H1 (cell line): ENCODE results near the gene SGCB. TPM values are rescaled to one million over a fixed set of nuclear protein-coding genes. Genes with fewer than 3 reads are reported as not detected.
A peak's percentile ranks its signal among the peaks of the same experiment; 100 is the strongest.

Experiments used
- CTCF ChIA-PET: fragments of 300-600 bp; sonication (Branson Sonifier 250); formaldehyde crosslinking; loops from one replicate; lab custom pipeline; 2021; ENCODE audit not compliant: partially characterized antibody; lab: Charles Lee
- POLR2A ChIA-PET: fragments of 300-600 bp; sonication (Branson Sonifier 250); formaldehyde crosslinking; loops from one replicate; lab custom pipeline; 2021; ENCODE audit warnings: inconsistent platforms; ENCODE audit not compliant: partially characterized antibody; lab: Charles Lee
- DNase-seq, 2 experiments: peaks; one replicate each; pipeline versions ENCODE4 v3.0.0 to v3.0.0-alpha.2; 2010 to 2022; ENCODE audit warnings: low spot score in 2 of 2, low read depth in 1 of 2, mixed read lengths in 1 of 2
- FAIRE-seq: peaks from 2 replicates; lab custom pipeline; 2011; peaks lifted over from hg19 to GRCh38; lab: Jason Lieb, UNC
- H2AFZ ChIP-seq: 2 replicates; pipeline ENCODE4 v1.8.1; 2012; ENCODE audit warnings: low read length, inconsistent platforms
- H2AK5ac ChIP-seq: 2 replicates; pipeline ENCODE4 v1.6.1; 2013; ENCODE audit warnings: low read depth, low read length
- H2BK120ac ChIP-seq: replicated peaks from 2 replicates; pipeline ENCODE3; 2013; ENCODE audit warnings: low read depth, low read length, inconsistent platforms
- H2BK12ac ChIP-seq: 2 replicates; pipeline ENCODE4 v1.6.1; 2013; ENCODE audit warnings: low read depth, low read length
- H2BK15ac ChIP-seq: 2 replicates; pipeline ENCODE4 v1.6.1; 2013; ENCODE audit warnings: low read length
- H2BK20ac ChIP-seq: 2 replicates; pipeline ENCODE4 v1.6.1; 2013; ENCODE audit warnings: low read length
- H2BK5ac ChIP-seq: 2 replicates; pipeline ENCODE4 v1.6.1; 2013; ENCODE audit warnings: low read depth, low read length
- H3K14ac ChIP-seq: 2 replicates; pipeline ENCODE4 v1.6.1; 2013; ENCODE audit warnings: inconsistent platforms; ENCODE audit not compliant: insufficient read length
- H3K18ac ChIP-seq: 2 replicates; pipeline ENCODE4 v1.6.1; 2013; ENCODE audit warnings: low read length; ENCODE audit errors: extremely low read depth
- H3K23ac ChIP-seq: 2 replicates; pipeline ENCODE4 v1.6.1; 2013; ENCODE audit warnings: inconsistent platforms; ENCODE audit not compliant: insufficient read length
- H3K23me2 ChIP-seq: 2 replicates; pipeline ENCODE4 v1.6.1; 2013; ENCODE audit warnings: low read depth, low read length
- H3K27ac ChIP-seq: 2 replicates; pipeline ENCODE4 v1.6.1; 2011; ENCODE audit warnings: low read depth, low read length, inconsistent platforms
- H3K27me3 ChIP-seq, 4 experiments: replicated peaks in 1 of 4; 1 replicate in 1 of 4; 2 replicates in 3 of 4; pipeline versions ENCODE4 v1.6.1 to v1.8.1; 2011 to 2013; ENCODE audit warnings: low read length in 3 of 4, mild to moderate bottlenecking in 3 of 4, inconsistent platforms in 2 of 4, mixed read lengths in 2 of 4, moderate library complexity in 1 of 4; ENCODE audit not compliant: control insufficient read depth in 3 of 4, insufficient read depth in 3 of 4; ENCODE audit errors: extremely low read depth in 1 of 4
- H3K36me3 ChIP-seq, 4 experiments: 2 replicates each; pipeline versions ENCODE4 v1.6.1 to v1.8.1; 2011 to 2013; ENCODE audit warnings: mild to moderate bottlenecking in 4 of 4, low read length in 3 of 4, moderate library complexity in 2 of 4, control low read depth in 1 of 4, inconsistent platforms in 1 of 4; ENCODE audit not compliant: insufficient read depth in 4 of 4, control insufficient read depth in 2 of 4
- H3K4ac ChIP-seq: replicated peaks from 2 replicates; pipeline ENCODE3; 2013; ENCODE audit warnings: low read length, low read depth, mixed read lengths, inconsistent platforms; ENCODE audit not compliant: insufficient read length
- H3K4me1 ChIP-seq, 4 experiments: replicated peaks in 1 of 4; 1 replicate in 1 of 4; 2 replicates in 3 of 4; pipeline versions ENCODE4 v1.6.1 to v1.8.1; 2011 to 2013; ENCODE audit warnings: low read length in 3 of 4, inconsistent platforms in 2 of 4, mixed read lengths in 1 of 4; ENCODE audit not compliant: insufficient read depth in 4 of 4, control insufficient read depth in 3 of 4
- H3K4me2 ChIP-seq, 2 experiments: 2 replicates each; pipeline versions ENCODE4 v1.6.1 to v1.8.1; 2011 to 2013; ENCODE audit warnings: low read depth in 2 of 2, low read length in 2 of 2, control low read depth in 1 of 2, inconsistent platforms in 1 of 2, mild to moderate bottlenecking in 1 of 2; ENCODE audit not compliant: insufficient read depth in 1 of 2
- H3K4me3 ChIP-seq, 4 experiments: fragments of 200-600, 300-600 bp in 1 of 4; sonication (generic), shearing (Covaris generic), sonication (Bioruptor Twin) in 1 of 4; 2 replicates each; pipeline versions ENCODE4 v1.5.1 to v1.8.1; 2011 to 2016; ENCODE audit warnings: low read length in 4 of 4, low read depth in 3 of 4, control low read depth in 2 of 4, inconsistent platforms in 2 of 4, mild to moderate bottlenecking in 2 of 4, mixed read lengths in 1 of 4, moderate library complexity in 1 of 4; ENCODE audit not compliant: insufficient read depth in 2 of 4; ENCODE audit errors: extremely low read depth in 1 of 4
- H3K56ac ChIP-seq: replicated peaks from 2 replicates; pipeline ENCODE3; 2013; ENCODE audit warnings: low read depth, mild to moderate bottlenecking, mixed read lengths, low read length, inconsistent platforms; ENCODE audit not compliant: insufficient read length
- H3K79me1 ChIP-seq: 2 replicates; pipeline ENCODE4 v1.6.1; 2013; ENCODE audit warnings: low read depth, low read length, control low read depth
- H3K79me2 ChIP-seq, 2 experiments: 2 replicates each; pipeline versions ENCODE4 v1.6.1 to v1.8.1; 2012 to 2013; ENCODE audit warnings: low read length in 2 of 2, mild to moderate bottlenecking in 2 of 2, inconsistent platforms in 1 of 2; ENCODE audit not compliant: insufficient read depth in 2 of 2, control insufficient read depth in 1 of 2
- H3K9ac ChIP-seq, 4 experiments: replicated peaks in 1 of 4; 1 replicate in 1 of 4; 2 replicates in 3 of 4; pipeline versions ENCODE4 v1.6.1 to v1.8.1; 2011 to 2013; ENCODE audit warnings: low read depth in 3 of 4, low read length in 3 of 4, control low read depth in 2 of 4, mild to moderate bottlenecking in 2 of 4, moderate library complexity in 2 of 4, inconsistent platforms in 1 of 4; ENCODE audit errors: extremely low read depth in 1 of 4
- H3K9me3 ChIP-seq, 2 experiments: 2 replicates each; pipeline versions ENCODE4 v1.6.1 to v1.8.1; 2012 to 2013; ENCODE audit warnings: mild to moderate bottlenecking in 2 of 2, moderate library complexity in 2 of 2, control low read depth in 1 of 2, inconsistent platforms in 1 of 2, low read depth in 1 of 2, low read length in 1 of 2, mixed read lengths in 1 of 2; ENCODE audit not compliant: insufficient read depth in 2 of 2
- H4K20me1 ChIP-seq, 2 experiments: replicated peaks in 1 of 2; 2 replicates each; pipeline versions ENCODE3 to v1.8.1; 2011 to 2013; ENCODE audit warnings: inconsistent platforms in 2 of 2, low read length in 2 of 2, mild to moderate bottlenecking in 1 of 2; ENCODE audit not compliant: insufficient read depth in 2 of 2, control insufficient read depth in 1 of 2
- H4K5ac ChIP-seq: 2 replicates; pipeline ENCODE4 v1.6.1; 2013; ENCODE audit warnings: low read length, low read depth, mixed read lengths, inconsistent platforms; ENCODE audit not compliant: insufficient read length
- H4K8ac ChIP-seq: 2 replicates; pipeline ENCODE4 v1.8.0; 2013; ENCODE audit warnings: mild to moderate bottlenecking, moderate library complexity, low read length, inconsistent platforms; ENCODE audit not compliant: insufficient read depth; ENCODE audit errors: extremely low read depth
- H4K91ac ChIP-seq: replicated peaks from 2 replicates; pipeline ENCODE3; 2013; ENCODE audit warnings: low read length, mixed read lengths, inconsistent platforms; ENCODE audit not compliant: insufficient read length
- CHD2 ChIP-seq: IDR thresholded peaks from 2 replicates; pipeline ENCODE4 v1.6.1; 2012; ENCODE audit warnings: low read length, improper control_type of control experiment
- PHF8 ChIP-seq: fragments of 200-600 bp; sonication (generic); conservative IDR thresholded peaks from 2 replicates; pipeline ENCODE4 v1.7.1; 2012; ENCODE audit warnings: low read depth, mild to moderate bottlenecking, inconsistent platforms, low read length, moderate library complexity
- WGBS, 2 experiments: shearing (Covaris generic) in 1 of 2; methylation state at CpG; one replicate each; pipeline versions ENCODE4 v1.1.6 to v1.1.7; 2013 to 2015; ENCODE audit warnings: low lambda C conversion rate in 2 of 2, mixed read lengths in 2 of 2, inconsistent platforms in 1 of 2, low coverage in 1 of 2, missing lambda C conversion rate in 1 of 2; ENCODE audit not compliant: insufficient replicate concordance in 2 of 2, insufficient coverage in 1 of 2, insufficient read length in 1 of 2; ENCODE audit errors: extremely low coverage in 1 of 2, missing lambda C conversion rate in 1 of 2; 5-methylcytosine and 5-hydroxymethylcytosine counted together
- polyA plus RNA-seq, 7 experiments: library from polyadenylated mRNA; depleted of rRNA in 3 of 7; stranded (reverse) in 5 of 7; unstranded in 2 of 7; fragments of >200 nt in 5 of 7; fragments of 200-250 nt in 2 of 7; gene quantifications; 1 replicate in 5 of 7; 2 replicates in 1 of 7; 4 replicates in 1 of 7; pipeline versions ENCODE4 v1.2.1 to v1.2.3, GENCODE V29; 2011 to 2013; ENCODE audit warnings: missing spikeins in 2 of 7, mixed read lengths in 2 of 7
- total RNA-seq: library from RNA; stranded (reverse); fragmentation: NEBNext Ultra II Directional; extraction: Animal tissue kit (Norgen Biotek cat#: 25700); gene quantifications from 2 replicates; pipeline ENCODE4 v1.2.1, GENCODE V29; 2021

SGCB gene
- total and polyA plus RNA-seq, 2 of the 8 experiments (the other 6 are each of a cell fraction or from before 2014, with no cell fraction given), result 6.8 to 32.2 TPM

DNA sequence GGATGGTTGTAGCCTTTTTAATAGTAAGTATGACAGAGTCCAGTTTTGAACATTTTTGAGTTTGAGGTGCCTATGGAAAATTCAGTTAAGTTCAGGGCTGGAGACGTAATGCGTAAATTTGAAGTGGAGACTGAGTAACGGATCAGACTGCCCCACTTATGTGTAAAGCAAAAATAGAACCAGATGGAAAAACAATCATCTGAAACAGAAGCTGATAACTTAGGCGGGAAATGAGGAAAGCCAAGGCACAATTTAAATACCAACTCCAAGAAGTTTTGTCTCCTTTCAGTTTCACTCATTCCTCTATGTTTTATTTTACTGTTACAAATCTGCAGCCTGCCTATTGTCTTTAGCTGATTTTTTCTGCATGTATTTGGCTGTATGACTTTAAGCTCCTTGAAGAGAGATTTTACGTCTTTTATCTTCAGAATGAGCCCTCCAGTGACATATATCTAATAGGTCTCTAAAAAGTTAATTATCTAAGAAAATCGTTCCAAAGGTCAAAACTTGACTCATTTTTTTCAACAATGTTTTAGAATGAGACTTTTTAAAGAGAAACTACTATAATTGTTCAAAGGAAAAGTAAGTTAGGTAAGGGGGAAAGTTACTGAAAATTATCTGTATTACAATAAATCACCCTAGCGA is 1.1 kb downstream of the SGCB start:
- H2BK120ac ChIP-seq, result no peak overlapping the region
- ChIA-PET CTCF (interaction anchor here (0.7 to 1.1 kb wide), 2 partner anchors 14 to 204 kb away, joined by 3 read pairs; partner anchors contain the start of gene SPATA18), POLR2A (interaction anchor here (1.3 to 1.7 kb wide), 2 partner anchors 14 to 18 kb away, joined by 3 to 6 read pairs; partner anchors contain the start of gene SPATA18)
- peaks cover 5% of the 10 kb centered on the region; the same call in 1 of the 2 replicates for H3K23me2 ChIP-seq
- no peak overlapping the region for H3K4ac ChIP-seq
- 79% methylated on average over 7 of the region's 7 CpGs; no CpG with 5 or more reads in 1 of the 2 experiments for WGBS, 2 experiments
- no peak overlapping the region for H2AK5ac ChIP-seq
- DNase-seq, result no peak
- H4K5ac ChIP-seq, result peak overlapping the region; percentile 46
- peaks cover 9% of the 10 kb centered on the region for H3K79me1 ChIP-seq
- no peak overlapping the region for H2BK12ac ChIP-seq
- no peak overlapping the region for H3K18ac ChIP-seq
- no peak overlapping the region for H3K27ac ChIP-seq
- no peak overlapping the region for H4K91ac ChIP-seq
- no peak overlapping the region for H3K23ac ChIP-seq
- H3K56ac ChIP-seq, result no peak overlapping the region
- FAIRE-seq, result no peak
- no peak overlapping the region for H2BK15ac ChIP-seq
- peaks cover 0 to 4% of the 10 kb centered on the region in 2 experiments for H4K20me1 ChIP-seq
- H3K4me1 ChIP-seq, result peaks cover 0 to 2% (median 0%) of the 10 kb centered on the region in 4 experiments; a peak in 1 of 7 replicates
- no peak overlapping the region for H3K14ac ChIP-seq
- no peak overlapping the region for H3K9ac ChIP-seq
- H3K4me2 ChIP-seq, result peak overlapping the region; percentile 66 to 81
- no peak overlapping the region for H2BK20ac ChIP-seq
- peaks cover 0 to 28% of the 10 kb centered on the region in 2 experiments; a peak in 2 of 4 replicates for H3K79me2 ChIP-seq
- no peaks in the 10 kb centered on the region for H3K9me3 ChIP-seq
- H2BK5ac ChIP-seq, result no peak overlapping the region
- H3K4me3 ChIP-seq, result peak overlapping the region; percentile 41 to 81 (median 68)
- H2AFZ ChIP-seq, result no peak overlapping the region
- peaks cover 0 to 5% (median 1%) of the 10 kb centered on the region in 4 experiments; a peak in 3 of 8 replicates for H3K36me3 ChIP-seq
- no peak overlapping the region for H4K8ac ChIP-seq
- H3K27me3 ChIP-seq, result no peaks in the 10 kb centered on the region; a peak in 2 of 7 replicates
- no peak for TF ChIP-seq CHD2
- TF ChIP-seq PHF8, result no peak
